ENCODE measurements around the gene HEATR5A. TPM values are rescaled to one million over a fixed set of nuclear protein-coding genes. Genes with fewer than 3 reads are reported as not detected.

HEATR5A gene
- total RNA-seq, 1 donor from 2014 or later, result 25.3 TPM

GRCh38 chr14:31414190-31414833 is 6.0 kb downstream of the HEATR5A start:
- no peak for TF ChIP-seq CTCF (IDR thresholded peaks at IDR 0.05; ENCODE audit: unreplicated experiment)
- Mint-ChIP-seq H3K27ac (ENCODE audit: unreplicated experiment) (no peak overlapping the region), H3K27me3 (ENCODE audit: unreplicated experiment) (peaks cover 2% of the 10 kb centered on the region), H3K4me1 (ENCODE audit: unreplicated experiment) (peaks cover 13% of the 10 kb centered on the region), H3K4me3 (ENCODE audit: unreplicated experiment) (no peak overlapping the region), H3K9me3 (ENCODE audit: unreplicated experiment) (no peaks in the 10 kb centered on the region), H3K36me3 (ENCODE audit: low read depth, unreplicated experiment) (no peaks in the 10 kb centered on the region)
- DNase-seq (ENCODE audit: low spot score), result no peak

DNA sequence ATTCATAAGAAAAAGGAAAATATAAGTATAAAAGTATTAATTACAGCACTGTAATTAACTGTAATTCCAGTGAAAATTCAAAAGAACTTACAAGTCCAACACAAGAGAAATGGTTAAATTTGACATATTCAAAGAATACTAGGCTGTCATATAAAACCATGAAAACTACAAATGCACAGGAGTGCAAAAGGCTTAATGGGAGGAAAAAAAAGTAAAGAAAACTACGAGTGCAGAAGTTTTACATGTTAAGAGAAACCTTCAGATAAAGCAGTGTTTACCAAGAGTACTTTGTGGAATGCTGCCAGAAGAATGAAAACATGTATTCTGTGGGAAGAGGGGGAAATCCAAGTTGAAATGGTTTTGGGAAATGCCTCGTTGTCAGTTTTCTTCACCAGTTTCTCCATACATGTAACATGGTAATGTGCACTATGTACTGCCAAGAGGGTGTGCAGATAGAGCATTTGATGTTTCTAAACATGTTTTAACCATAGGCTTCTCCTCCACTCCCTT is 9.1 kb downstream of the HEATR5A start:
- Mint-ChIP-seq H3K36me3 (ENCODE audit: low read depth, unreplicated experiment) (no peaks in the 10 kb centered on the region), H3K4me1 (ENCODE audit: unreplicated experiment) (peaks cover 6% of the 10 kb centered on the region), H3K4me3 (ENCODE audit: unreplicated experiment) (no peak overlapping the region), H3K9me3 (ENCODE audit: unreplicated experiment) (no peaks in the 10 kb centered on the region), H3K27me3 (ENCODE audit: unreplicated experiment) (peaks cover 2% of the 10 kb centered on the region), H3K27ac (ENCODE audit: unreplicated experiment) (no peak overlapping the region)
- no peak for TF ChIP-seq CTCF (IDR thresholded peaks at IDR 0.05; ENCODE audit: unreplicated experiment)
- DNase-seq (ENCODE audit: low spot score), result no peak

GRCh38 chr14:31410048-31410650 is 10.2 kb downstream of the HEATR5A start:
- H3K27ac Mint-ChIP-seq (ENCODE audit: unreplicated experiment), result peak overlapping the region; percentile 39
- H3K36me3 Mint-ChIP-seq (ENCODE audit: low read depth, unreplicated experiment), result no peaks in the 10 kb centered on the region
- TF ChIP-seq CTCF (IDR thresholded peaks at IDR 0.05; ENCODE audit: unreplicated experiment), result no peak
- no peak overlapping the region for H3K4me3 Mint-ChIP-seq (ENCODE audit: unreplicated experiment)
- H3K4me1 Mint-ChIP-seq (ENCODE audit: unreplicated experiment), result peaks cover 6% of the 10 kb centered on the region
- H3K9me3 Mint-ChIP-seq (ENCODE audit: unreplicated experiment), result no peaks in the 10 kb centered on the region
- DNase-seq (ENCODE audit: low spot score), result no peak
- H3K27me3 Mint-ChIP-seq (ENCODE audit: unreplicated experiment), result peaks cover 2% of the 10 kb centered on the region

- Mint-ChIP-seq H3K4me3 (ENCODE audit: unreplicated experiment) (no peak overlapping the region), H3K27me3 (ENCODE audit: unreplicated experiment) (peaks cover 2% of the 10 kb centered on the region), H3K27ac (ENCODE audit: unreplicated experiment) (no peak overlapping the region), H3K9me3 (ENCODE audit: unreplicated experiment) (no peaks in the 10 kb centered on the region), H3K4me1 (ENCODE audit: unreplicated experiment) (no peaks in the 10 kb centered on the region), H3K36me3 (ENCODE audit: low read depth, unreplicated experiment) (no peaks in the 10 kb centered on the region)
- no peak for DNase-seq (ENCODE audit: low spot score)
- no peak for TF ChIP-seq CTCF (IDR thresholded peaks at IDR 0.05; ENCODE audit: unreplicated experiment)
Measured at GRCh38 chr14:31408421-31408820, 11.9 kb downstream of the HEATR5A start.

DNA sequence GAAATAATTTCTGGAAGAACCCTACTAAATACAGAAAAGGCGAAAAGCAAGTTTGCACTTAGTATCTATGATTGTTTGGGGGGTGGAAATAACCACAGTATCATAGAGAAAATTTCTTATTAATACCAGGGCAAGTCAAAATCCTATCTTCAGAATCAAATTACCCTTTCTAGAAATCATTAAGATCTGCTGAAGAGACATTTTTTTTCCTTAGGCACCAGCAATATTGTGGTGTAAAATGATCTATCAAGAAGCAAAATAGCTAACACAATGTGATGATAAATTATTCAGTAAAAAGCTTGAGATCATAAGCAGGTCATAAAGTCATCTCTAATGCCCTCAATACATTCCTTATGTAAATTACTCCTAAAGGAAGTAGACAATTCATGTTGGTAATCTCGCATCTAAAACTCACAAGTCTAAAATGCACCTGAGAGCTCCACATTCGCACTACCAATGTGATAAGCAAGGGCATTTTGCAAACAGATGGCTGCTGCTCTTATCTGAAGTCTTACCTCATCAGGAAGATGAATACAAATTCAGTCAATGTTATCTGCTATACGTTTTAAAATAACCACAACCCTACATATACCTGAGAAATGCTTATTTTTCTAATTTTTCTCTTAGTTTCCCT is 14.6 kb downstream of the HEATR5A start:
- Mint-ChIP-seq H3K9me3 (ENCODE audit: unreplicated experiment) (no peaks in the 10 kb centered on the region), H3K4me3 (ENCODE audit: unreplicated experiment) (no peak overlapping the region), H3K36me3 (ENCODE audit: low read depth, unreplicated experiment) (no peaks in the 10 kb centered on the region), H3K4me1 (ENCODE audit: unreplicated experiment) (no peaks in the 10 kb centered on the region), H3K27me3 (ENCODE audit: unreplicated experiment) (peaks cover 3% of the 10 kb centered on the region), H3K27ac (ENCODE audit: unreplicated experiment) (no peak overlapping the region)
- no peak for TF ChIP-seq CTCF (IDR thresholded peaks at IDR 0.05; ENCODE audit: unreplicated experiment)
- DNase-seq (ENCODE audit: low spot score), result no peak
